ENCODE data around the gene EXD3.
"Not testable (repeated sequence)": the region's sequence is repeated elsewhere in the genome, so short reads cannot be mapped to it uniquely, and the experiment has no call there.

EXD3 gene

GRCh38 chr9:137393176-137394150 lies 29.5 kb downstream of the EXD3 start:
- no peak for DNase-seq (ENCODE audit: low read depth, low spot score)

GRCh38 chr9:137392232-137393007 lies 30.5 kb downstream of the EXD3 start:
- DNase-seq (ENCODE audit: low read depth, low spot score) = no peak

- DNase-seq (ENCODE audit: low read depth, low spot score) = no peak
Measured at GRCh38 chr9:137391411-137391754, 31.6 kb downstream of the EXD3 start.

- DNase-seq (ENCODE audit: low read depth, low spot score) = no peak
Measured at GRCh38 chr9:137390553-137391410, 32.2 kb downstream of the EXD3 start.

- no peak for DNase-seq (ENCODE audit: low read depth, low spot score)
Measured at GRCh38 chr9:137389428-137389746, 33.6 kb downstream of the EXD3 start.

GRCh38 chr9:137388589-137389427 lies 34.2 kb downstream of the EXD3 start:
- DNase-seq (ENCODE audit: low read depth, low spot score) = no peak

- no peak for DNase-seq (ENCODE audit: low read depth, low spot score)
Measured at GRCh38 chr9:137387891-137388560, 34.9 kb downstream of the EXD3 start.

- peak; percentile 23 for DNase-seq (ENCODE audit: low read depth, low spot score)
Measured at GRCh38 chr9:137387114-137387890, 35.7 kb downstream of the EXD3 start.

GRCh38 chr9:137386507-137387113 lies 36.4 kb downstream of the EXD3 start:
- not testable (repeated sequence) for DNase-seq (ENCODE audit: low read depth, low spot score)

- DNase-seq (ENCODE audit: low read depth, low spot score) = no peak
Measured at GRCh38 chr9:137385061-137385655, 37.8 kb downstream of the EXD3 start.

- no peak for DNase-seq (ENCODE audit: low read depth, low spot score)
Measured at GRCh38 chr9:137383784-137384756, 38.9 kb downstream of the EXD3 start.

GRCh38 chr9:137383081-137383783 lies 39.7 kb downstream of the EXD3 start:
- no peak for DNase-seq (ENCODE audit: low read depth, low spot score)

GRCh38 chr9:137382444-137383080 lies 40.4 kb downstream of the EXD3 start:
- DNase-seq (ENCODE audit: low read depth, low spot score) = no peak

GRCh38 chr9:137381501-137382443 lies 41.2 kb downstream of the EXD3 start:
- no peak for DNase-seq (ENCODE audit: low read depth, low spot score)

GRCh38 chr9:137380606-137381005 lies 42.4 kb downstream of the EXD3 start:
- DNase-seq (ENCODE audit: low read depth, low spot score) = no peak

Data from activated CD4-positive, CD25-positive, alpha-beta regulatory T cell treated with anti-CD3 and anti-CD28 coated beads, Interleukin-2, amount 50 U/mL, for 16 hours (primary cell).